Measurements from ENCODE around the gene MDFIC. TPM values are rescaled to one million over a fixed set of nuclear protein-coding genes. Genes with fewer than 3 reads are reported as not detected.

The MDFIC gene
- total and polyA plus RNA-seq, 7 donors, result 4.4 to 58.1 (median 33.0) TPM

GRCh38 chr7:115023219-115023618 lies 101.3 kb downstream of the MDFIC start:
- DNase-seq, result no peak
- 55 to 81% methylated on average over 6 of the region's 6 CpGs for WGBS, 2 donors
- H3K27ac ChIP-seq, result no peak overlapping the region
- TF ChIP-seq EP300 (IDR thresholded peaks at IDR 0.05), result no peak
- TF ChIP-seq POLR2A (IDR thresholded peaks at IDR 0.05), result no peak
- no peak for TF ChIP-seq CTCF (IDR thresholded peaks at IDR 0.05)
- no peak for TF ChIP-seq POLR2AphosphoS5 (IDR thresholded peaks at IDR 0.05)
- H3K4me1 ChIP-seq, result no peaks in the 10 kb centered on the region
- no peaks in the 10 kb centered on the region for H3K27me3 ChIP-seq
- intact Hi-C loops (cut with DNase I), result no loop called here
- H3K36me3 ChIP-seq, result no peaks in the 10 kb centered on the region
- H3K9me3 ChIP-seq, result no peaks in the 10 kb centered on the region
- H3K4me3 ChIP-seq, result no peak overlapping the region

DNA sequence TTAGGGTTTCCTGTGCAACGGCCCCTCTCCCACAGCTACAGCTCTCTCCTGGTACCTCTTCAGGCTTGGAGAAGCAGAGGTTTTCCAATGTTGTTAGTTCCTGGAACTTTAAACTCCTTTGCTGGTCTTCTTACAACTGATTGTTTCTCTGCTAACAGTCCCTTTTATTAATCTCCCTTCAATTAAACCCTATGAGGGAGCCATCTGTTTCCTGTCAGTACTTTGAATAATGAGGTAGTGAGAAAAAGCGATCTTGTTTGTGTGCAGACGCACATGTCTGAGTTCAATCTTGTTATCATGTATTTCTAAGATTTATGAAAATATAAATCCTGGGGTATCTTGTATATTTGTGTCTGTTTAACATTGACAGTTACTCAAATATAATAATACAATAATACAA lies 102.4 kb downstream of the MDFIC start:
- Histone ChIP-seq H3K27me3 (no peaks in the 10 kb centered on the region), H3K36me3 (no peaks in the 10 kb centered on the region), H3K4me1 (no peaks in the 10 kb centered on the region), H3K4me3 (no peak overlapping the region), H3K9me3 (no peaks in the 10 kb centered on the region), H3K27ac (no peak overlapping the region)
- no peak for DNase-seq
- no peak for TF ChIP-seq CTCF (IDR thresholded peaks at IDR 0.05)
- TF ChIP-seq POLR2A (IDR thresholded peaks at IDR 0.05), result no peak
- TF ChIP-seq EP300 (IDR thresholded peaks at IDR 0.05), result no peak
- TF ChIP-seq POLR2AphosphoS5 (IDR thresholded peaks at IDR 0.05), result no peak
- 35 to 76% methylated on average over 3 of the region's 3 CpGs for WGBS, 2 donors
- intact Hi-C loops (cut with DNase I), result no loop called here

- intact Hi-C loops (cut with DNase I), result no loop called here
- no peak for TF ChIP-seq POLR2AphosphoS5 (IDR thresholded peaks at IDR 0.05)
- no peak for TF ChIP-seq POLR2A (IDR thresholded peaks at IDR 0.05)
- no peak for TF ChIP-seq CTCF (IDR thresholded peaks at IDR 0.05)
- no peak for TF ChIP-seq EP300 (IDR thresholded peaks at IDR 0.05)
These were observed 111.1 kb downstream of the MDFIC start for GRCh38 chr7:115032715-115033703.

GRCh38 chr7:115033917-115034459 lies 112.1 kb downstream of the MDFIC start:
- DNase-seq, result no peak
- 90 to 95% methylated on average over 1 of the region's 1 CpG for WGBS, 2 donors
- Histone ChIP-seq H3K4me3 (no peak overlapping the region), H3K9me3 (no peaks in the 10 kb centered on the region), H3K4me1 (no peaks in the 10 kb centered on the region), H3K27ac (no peak overlapping the region), H3K27me3 (no peaks in the 10 kb centered on the region), H3K36me3 (no peaks in the 10 kb centered on the region)
- intact Hi-C loops (cut with DNase I), result no loop called here
- no peak for TF ChIP-seq EP300 (IDR thresholded peaks at IDR 0.05)
- TF ChIP-seq CTCF (IDR thresholded peaks at IDR 0.05), result no peak
- TF ChIP-seq POLR2AphosphoS5 (IDR thresholded peaks at IDR 0.05), result no peak
- TF ChIP-seq POLR2A (IDR thresholded peaks at IDR 0.05), result no peak

More at GRCh38 chr7:115032715-115033703, 111.1 kb downstream of the MDFIC start:
- no peaks in the 10 kb centered on the region for H3K4me1 ChIP-seq
- no peaks in the 10 kb centered on the region for H3K9me3 ChIP-seq
- H3K27ac ChIP-seq, result no peak overlapping the region
- no peak for DNase-seq
- 69 to 80% methylated on average over 5 of the region's 5 CpGs for WGBS, 2 donors
- no peaks in the 10 kb centered on the region for H3K36me3 ChIP-seq
- no peaks in the 10 kb centered on the region for H3K27me3 ChIP-seq
- H3K4me3 ChIP-seq, result no peak overlapping the region

Data from sigmoid colon (tissue), 7 donors.